ENCODE measurements around the gene TTC39C. TPM values are rescaled to one million over a fixed set of nuclear protein-coding genes. Genes with fewer than 3 reads are reported as not detected.
A peak's percentile ranks its signal among the peaks of the same experiment; 100 is the strongest.

TTC39C gene
- total RNA-seq, 4 donors from 2014 or later = 24.7 to 39.1 (median 34.2) TPM

DNA sequence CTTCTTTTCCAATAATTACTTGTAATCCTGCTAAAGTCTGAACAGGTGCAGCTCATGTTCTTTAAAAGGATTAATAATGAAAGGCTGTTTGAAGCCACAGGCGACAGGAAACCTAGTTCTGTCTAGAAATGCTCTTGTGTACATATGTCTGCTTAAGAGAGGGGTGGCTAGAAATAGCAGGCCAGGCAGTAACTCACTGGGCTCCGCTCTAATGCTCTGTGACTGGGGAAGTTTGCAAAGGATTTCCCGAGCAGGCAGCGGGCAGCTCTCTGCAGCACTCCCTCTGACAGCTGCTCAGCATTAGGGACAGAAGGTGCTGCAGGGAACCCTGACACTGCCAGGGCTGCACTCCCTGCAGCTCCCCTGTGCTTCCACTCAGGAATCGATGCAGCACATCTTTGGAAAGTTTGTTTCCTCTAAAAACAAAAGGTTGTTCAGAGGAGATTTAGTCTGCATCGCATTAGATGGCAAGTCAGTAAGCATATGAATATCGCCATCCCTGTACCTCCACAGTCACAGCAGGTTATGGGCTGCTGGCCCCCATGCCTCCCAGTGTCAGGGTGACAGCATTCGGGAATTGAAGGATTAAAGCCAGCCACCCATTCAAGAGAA lies 33.1 kb upstream of the TTC39C start:
- TF ChIP-seq, protein P1, sequence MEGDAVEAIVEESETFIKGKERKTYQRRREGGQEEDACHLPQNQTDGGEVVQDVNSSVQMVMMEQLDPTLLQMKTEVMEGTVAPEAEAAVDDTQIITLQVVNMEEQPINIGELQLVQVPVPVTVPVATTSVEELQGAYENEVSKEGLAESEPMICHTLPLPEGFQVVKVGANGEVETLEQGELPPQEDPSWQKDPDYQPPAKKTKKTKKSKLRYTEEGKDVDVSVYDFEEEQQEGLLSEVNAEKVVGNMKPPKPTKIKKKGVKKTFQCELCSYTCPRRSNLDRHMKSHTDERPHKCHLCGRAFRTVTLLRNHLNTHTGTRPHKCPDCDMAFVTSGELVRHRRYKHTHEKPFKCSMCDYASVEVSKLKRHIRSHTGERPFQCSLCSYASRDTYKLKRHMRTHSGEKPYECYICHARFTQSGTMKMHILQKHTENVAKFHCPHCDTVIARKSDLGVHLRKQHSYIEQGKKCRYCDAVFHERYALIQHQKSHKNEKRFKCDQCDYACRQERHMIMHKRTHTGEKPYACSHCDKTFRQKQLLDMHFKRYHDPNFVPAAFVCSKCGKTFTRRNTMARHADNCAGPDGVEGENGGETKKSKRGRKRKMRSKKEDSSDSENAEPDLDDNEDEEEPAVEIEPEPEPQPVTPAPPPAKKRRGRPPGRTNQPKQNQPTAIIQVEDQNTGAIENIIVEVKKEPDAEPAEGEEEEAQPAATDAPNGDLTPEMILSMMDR (IDR thresholded peaks at IDR 0.05) = no peak
- DNase-seq (ENCODE audit: low spot score) = no peak
- no peak for ATAC-seq (ENCODE audit: low FRiP score)

DNA sequence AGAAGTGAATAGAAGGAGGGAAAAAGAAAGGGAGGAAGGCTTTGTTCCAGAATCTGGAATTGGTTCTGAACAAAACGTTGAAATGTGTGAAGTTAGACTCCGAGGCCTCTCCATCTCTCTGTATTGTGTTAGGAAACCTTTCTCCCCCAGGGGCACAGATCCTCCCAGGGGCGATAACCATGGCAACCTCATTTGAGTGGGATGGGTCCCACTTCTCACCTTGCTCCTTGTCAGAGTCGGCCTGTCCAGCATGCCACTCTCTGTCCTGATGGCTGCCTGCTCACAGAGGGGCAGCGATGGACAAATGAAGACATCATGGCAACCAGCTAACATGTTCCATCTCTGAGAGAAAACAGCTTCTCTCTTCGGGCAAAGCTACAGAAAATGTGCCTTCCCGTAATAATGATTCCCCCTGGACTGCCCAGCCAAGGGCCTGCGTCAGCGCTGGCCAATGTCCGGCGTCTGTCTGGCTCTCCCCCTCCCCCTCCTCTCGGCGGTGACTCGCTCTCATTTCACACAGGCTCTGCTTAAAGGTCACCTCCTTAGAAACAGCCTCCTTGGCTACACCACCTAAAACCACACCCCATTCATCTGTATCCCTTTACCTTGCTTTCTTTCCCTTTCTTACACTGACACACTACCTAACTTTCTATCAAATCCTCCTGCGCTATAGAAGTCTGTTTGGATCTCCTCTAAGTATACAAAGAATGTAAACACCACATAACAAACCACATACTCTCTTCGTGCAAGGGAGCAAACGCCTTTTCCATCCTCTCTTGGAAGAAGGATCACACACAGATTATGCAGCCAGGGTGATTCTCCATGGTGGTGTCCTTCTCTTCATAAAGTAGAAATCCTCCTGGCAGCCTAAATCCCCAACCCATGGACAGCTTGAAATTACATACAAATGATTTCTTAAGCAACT lies 32.1 kb upstream of the TTC39C start:
- TF ChIP-seq, protein P1 (IDR thresholded peaks at IDR 0.05) = no peak
- DNase-seq (ENCODE audit: low spot score) = peak; percentile 44
- peak; percentile 96 for ATAC-seq (ENCODE audit: low FRiP score)

DNA sequence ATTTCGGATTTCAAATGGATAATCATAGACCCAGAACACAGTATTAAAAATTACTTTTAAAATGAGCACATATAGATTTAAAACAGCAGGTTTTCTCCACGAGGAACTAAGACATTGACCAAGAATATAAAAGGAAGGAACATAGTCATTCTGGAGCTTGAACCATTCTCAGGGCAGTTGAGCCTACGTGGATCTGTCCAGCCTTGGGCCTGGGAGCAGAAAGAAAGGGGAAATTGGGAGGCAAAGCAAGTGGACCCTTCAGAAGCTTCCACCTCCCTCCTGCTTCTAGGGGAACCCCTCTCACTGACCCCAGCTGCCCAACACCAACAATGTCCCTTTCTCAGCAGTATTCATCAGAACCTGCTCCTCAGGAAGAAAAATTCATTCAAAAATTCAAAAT lies 31.4 kb upstream of the TTC39C start:
- DNase-seq (ENCODE audit: low spot score) = no peak
- no peak for ATAC-seq (ENCODE audit: low FRiP score)
- TF ChIP-seq, protein P1 (IDR thresholded peaks at IDR 0.05) = no peak

DNA sequence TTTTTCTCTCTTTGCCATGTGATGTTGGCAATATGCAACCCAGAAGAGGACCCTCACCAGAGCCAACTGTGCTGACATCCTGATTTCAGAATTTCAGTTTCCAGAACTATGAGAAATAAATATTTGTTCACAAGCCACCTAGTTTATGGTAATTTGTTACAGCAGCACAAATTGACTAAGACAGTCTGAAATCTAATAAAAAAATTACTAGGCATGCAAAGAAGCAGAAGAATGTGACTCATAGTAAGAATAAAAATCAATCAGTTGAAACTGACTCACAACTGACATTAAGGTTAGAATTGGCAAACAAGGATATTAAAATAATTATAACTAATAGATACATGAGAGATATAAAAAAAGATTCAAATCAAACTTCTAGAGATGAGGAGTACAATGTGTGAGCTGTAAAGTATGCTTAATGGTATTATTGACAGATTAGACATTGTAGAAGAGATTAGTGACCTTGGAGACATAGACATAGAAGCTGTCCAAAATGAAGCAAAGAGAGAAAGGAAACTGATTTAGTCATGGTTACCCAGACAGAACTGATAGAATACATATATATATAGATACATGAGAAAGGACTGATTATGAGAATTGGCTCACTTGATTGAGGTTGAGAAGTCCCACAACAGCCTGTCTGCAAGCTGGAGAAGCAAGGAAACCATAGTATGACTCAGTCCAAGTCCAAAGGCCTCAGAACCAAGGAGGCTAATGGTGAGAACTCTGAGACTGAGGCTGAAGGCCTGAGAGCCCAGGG lies 27.8 kb upstream of the TTC39C start:
- DNase-seq (ENCODE audit: low spot score) = no peak
- no peak for ATAC-seq (ENCODE audit: low FRiP score)
- TF ChIP-seq, protein P1 (IDR thresholded peaks at IDR 0.05) = no peak

DNA sequence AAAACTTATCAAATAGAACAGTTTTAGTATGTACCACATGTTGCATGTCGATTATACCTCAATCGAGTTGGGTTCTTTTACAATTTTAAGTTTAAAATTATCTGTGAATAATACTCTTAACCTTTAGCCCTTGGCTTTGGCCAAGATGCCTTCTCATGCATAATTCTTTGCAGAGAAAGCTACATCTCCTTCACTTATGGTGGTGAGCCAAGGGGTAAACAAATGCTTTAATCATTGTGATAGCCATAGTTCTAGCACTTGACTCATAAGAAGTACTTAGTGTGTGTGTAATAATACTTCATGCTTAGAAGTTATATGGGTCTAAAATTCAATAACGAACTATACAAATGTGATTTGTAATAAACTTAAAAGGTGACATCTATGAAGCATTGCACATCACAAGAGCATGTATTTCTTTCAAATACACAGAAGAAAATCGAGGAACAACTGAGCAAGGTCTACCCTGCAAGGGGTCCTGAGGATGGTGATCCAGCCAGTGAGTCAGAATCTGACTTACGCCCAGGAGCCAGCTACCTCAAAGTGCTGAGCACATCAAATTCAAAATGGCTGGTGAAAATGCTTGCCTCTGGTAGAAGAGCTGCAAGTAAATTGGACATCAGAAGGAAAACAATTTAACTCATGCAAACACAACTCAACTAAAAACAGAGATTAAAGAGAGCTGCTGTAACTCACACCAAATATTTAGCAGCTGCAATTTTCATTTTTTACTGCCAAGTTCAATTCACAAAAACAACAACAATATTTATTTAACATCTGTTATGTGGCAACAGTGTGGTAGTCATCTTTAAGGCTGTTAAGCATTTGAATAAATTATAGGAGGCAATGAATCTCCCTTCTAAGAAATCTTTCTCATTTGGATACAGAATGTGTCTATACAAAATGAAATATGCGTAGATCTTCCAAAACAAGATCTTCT lies 23.8 kb upstream of the TTC39C start:
- no peak for ATAC-seq (ENCODE audit: low FRiP score)
- TF ChIP-seq, protein P1 (IDR thresholded peaks at IDR 0.05) = no peak

More for the DNA sequence above, 23.8 kb upstream of the TTC39C start:
- no peak for DNase-seq (ENCODE audit: low spot score)

All from omental fat pad (tissue), 4 donors.